ENCODE data around the gene HM13. TPM values are rescaled to one million over a fixed set of nuclear protein-coding genes. Genes with fewer than 3 reads are reported as not detected.
"Not testable (repeated sequence)": the region's sequence is repeated elsewhere in the genome, so short reads cannot be mapped to it uniquely, and the experiment has no call there.

Gene HM13
- total and polyA plus RNA-seq, 10 donors: 62.1 to 122 (median 103) TPM

DNA sequence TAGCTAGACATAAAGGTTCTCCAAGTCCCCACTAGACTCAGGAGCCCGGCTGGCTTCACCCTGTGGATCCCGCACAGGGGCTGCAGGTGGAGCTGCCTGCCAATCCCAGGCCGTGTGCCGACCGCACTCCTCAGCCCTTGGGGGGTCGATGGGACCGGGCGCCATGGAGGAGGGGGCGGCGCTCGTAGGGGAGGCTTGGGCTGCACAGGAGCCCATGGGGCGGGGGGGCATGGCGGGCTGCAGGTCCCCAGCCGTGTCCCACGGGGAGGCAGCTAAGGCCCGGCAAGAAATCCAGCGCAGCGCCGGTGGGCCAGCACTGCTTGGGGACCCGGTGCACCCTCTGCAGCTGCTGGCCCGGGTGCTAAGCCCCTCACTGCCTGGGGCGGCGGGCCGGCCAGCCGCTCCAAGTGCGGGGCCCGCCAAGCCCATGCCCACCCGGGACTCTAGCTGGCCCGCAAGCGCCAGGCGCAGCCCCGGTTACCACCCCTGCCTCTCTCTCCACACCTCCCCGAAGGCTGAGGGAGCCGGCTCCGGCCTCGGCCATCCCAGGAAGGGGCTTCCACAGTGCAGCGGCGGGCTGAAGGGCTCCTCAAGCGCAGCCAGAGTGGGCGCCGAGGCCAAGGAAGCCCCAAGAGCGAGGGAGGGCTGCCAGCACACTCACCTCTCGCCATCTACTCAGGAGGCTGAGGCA is 64.4 kb downstream of the HM13 start:
- no peak for DNase-seq
- 96 to 97% (median 96%) methylated on average over 19 to 43 of the region's 43 CpGs for WGBS, 5 donors
- H3K4me3 ChIP-seq: no peak overlapping the region
- TF ChIP-seq POLR2AphosphoS5 (IDR thresholded peaks at IDR 0.05) (no peak), CTCF (IDR thresholded peaks at IDR 0.05 in 8 of 11, conservative IDR thresholded peaks at IDR 0.05 in 3 of 11) (no peak), POLR2A (IDR thresholded peaks at IDR 0.05) (no peak)
- no peaks in the 10 kb centered on the region for H3K27me3 ChIP-seq (replicated peaks in 1 of 7)
- intact Hi-C loops (cut with DNase I; ENCODE audit: low total_unique reads): no loop called here
- no peaks in the 10 kb centered on the region for H3K9me3 ChIP-seq
- no peak overlapping the region for H3K27ac ChIP-seq
- H3K4me1 ChIP-seq: peaks cover 0 to 11% (median 8%) of the 10 kb centered on the region in 6 donors
- no peaks in the 10 kb centered on the region for H3K36me3 ChIP-seq

DNA sequence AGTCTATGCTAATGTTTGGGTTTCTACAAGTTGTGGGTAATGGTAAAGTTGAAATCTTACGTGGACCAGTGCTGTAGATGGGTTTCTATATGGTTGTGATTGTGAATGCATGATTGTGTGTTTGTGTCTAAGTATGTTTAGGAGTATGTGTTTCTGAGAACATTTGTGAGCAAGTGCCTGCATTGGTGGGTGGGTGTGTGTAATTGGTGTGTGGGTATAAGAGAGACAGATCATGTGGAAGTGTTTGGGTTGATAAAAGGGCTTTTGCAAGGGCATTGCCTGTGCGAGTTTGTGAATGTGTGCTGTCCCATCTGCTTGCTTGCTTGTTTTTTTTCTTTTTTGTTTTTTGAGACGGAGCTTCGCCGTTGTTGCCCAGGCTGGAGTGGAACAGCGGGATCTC is 65.0 kb downstream of the HM13 start:
- TF ChIP-seq CTCF (IDR thresholded peaks at IDR 0.05 in 8 of 11, conservative IDR thresholded peaks at IDR 0.05 in 3 of 11) (no peak), POLR2AphosphoS5 (IDR thresholded peaks at IDR 0.05) (no peak), POLR2A (IDR thresholded peaks at IDR 0.05) (no peak)
- H3K4me1 ChIP-seq: peaks cover 0 to 4% (median 1%) of the 10 kb centered on the region in 6 donors
- H3K27me3 ChIP-seq (replicated peaks in 1 of 7): no peaks in the 10 kb centered on the region
- no peak for DNase-seq
- no peaks in the 10 kb centered on the region for H3K9me3 ChIP-seq
- no peaks in the 10 kb centered on the region for H3K36me3 ChIP-seq
- 87 to 93% (median 91%) methylated on average over 6 of the region's 6 CpGs for WGBS, 5 donors
- intact Hi-C loops (cut with DNase I; ENCODE audit: low total_unique reads): no loop called here
- H3K4me3 ChIP-seq: no peak overlapping the region
- no peak overlapping the region for H3K27ac ChIP-seq

GRCh38 chr20:31579941-31580651 is 65.9 kb downstream of the HM13 start:
- DNase-seq; H3K4me3 ChIP-seq; H3K9me3 ChIP-seq; H3K27ac ChIP-seq; intact Hi-C loops (cut with DNase I; ENCODE audit: low total_unique reads); H3K36me3 ChIP-seq; H3K27me3 ChIP-seq (replicated peaks in 1 of 7); H3K4me1 ChIP-seq: not testable (repeated sequence)
- 95 to 97% (median 96%) methylated on average over 17 of the region's 17 CpGs for WGBS, 5 donors

GRCh38 chr20:31580706-31581105 is 66.5 kb downstream of the HM13 start:
- TF ChIP-seq POLR2A (IDR thresholded peaks at IDR 0.05): no peak
- TF ChIP-seq POLR2AphosphoS5 (IDR thresholded peaks at IDR 0.05): no peak
- no peak for TF ChIP-seq CTCF (IDR thresholded peaks at IDR 0.05 in 8 of 11, conservative IDR thresholded peaks at IDR 0.05 in 3 of 11)
- Histone ChIP-seq H3K27me3 (replicated peaks in 1 of 7) (no peaks in the 10 kb centered on the region), H3K4me1 (no peaks in the 10 kb centered on the region), H3K9me3 (no peaks in the 10 kb centered on the region), H3K27ac (no peak overlapping the region), H3K4me3 (no peak overlapping the region), H3K36me3 (no peaks in the 10 kb centered on the region)
- intact Hi-C loops (cut with DNase I; ENCODE audit: low total_unique reads): no loop called here
- no peak for DNase-seq
- 77 to 85% (median 82%) methylated on average over 7 of the region's 7 CpGs for WGBS, 5 donors
